Activated CD4-positive, CD25-positive, alpha-beta regulatory T cell (primary cell): ENCODE measurements around the gene CDKN2A.
A peak's percentile ranks its signal among the peaks of the same experiment; 100 is the strongest.

Experiments used
- DNase-seq, 4 experiments: peaks; one replicate each; lab custom pipeline; 2025; lab: John Stamatoyannopoulos, UW

CDKN2A gene

DNA sequence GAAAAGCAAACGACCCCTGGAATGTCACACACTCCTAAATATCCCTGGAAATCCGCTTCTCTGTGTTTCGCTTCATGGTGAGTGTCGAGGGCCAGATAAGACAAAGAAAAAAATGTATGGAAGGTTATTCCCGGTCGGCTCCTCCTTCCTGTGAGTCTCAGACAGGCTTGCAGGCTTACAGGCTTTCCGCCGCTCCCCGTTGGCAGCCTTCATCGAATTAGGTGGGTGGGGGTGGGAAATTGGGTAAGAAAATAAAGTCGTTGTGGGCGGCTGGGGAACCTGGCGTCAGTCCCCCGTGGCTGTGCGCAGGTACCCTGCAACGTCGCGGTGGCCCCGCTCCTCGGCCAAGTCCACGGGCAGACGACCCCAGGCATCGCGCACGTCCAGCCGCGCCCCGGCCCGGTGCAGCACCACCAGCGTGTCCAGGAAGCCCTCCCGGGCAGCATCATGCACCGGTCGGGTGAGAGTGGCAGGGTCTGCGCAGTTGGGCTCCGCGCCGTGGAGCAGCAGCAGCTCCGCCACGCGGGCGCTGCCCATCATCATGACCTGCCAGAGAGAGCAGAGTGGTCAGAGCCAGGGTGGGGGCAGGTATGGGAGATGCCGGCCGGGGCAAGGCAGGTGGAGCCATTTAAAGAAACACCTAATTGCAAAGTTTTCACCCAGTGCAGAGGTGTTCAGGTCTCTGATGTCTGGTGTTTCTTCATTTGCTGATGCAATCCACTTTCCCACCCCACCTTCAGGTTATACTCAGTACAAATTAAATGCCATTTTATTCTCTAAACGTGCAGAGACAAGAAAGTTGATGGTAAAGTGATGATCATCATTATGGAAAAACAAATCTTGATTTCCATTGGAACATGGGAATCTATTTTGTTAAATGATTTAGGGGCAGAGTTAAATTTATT, 11.8 kb upstream of the CDKN2A start:
- no peak for DNase-seq

DNA sequence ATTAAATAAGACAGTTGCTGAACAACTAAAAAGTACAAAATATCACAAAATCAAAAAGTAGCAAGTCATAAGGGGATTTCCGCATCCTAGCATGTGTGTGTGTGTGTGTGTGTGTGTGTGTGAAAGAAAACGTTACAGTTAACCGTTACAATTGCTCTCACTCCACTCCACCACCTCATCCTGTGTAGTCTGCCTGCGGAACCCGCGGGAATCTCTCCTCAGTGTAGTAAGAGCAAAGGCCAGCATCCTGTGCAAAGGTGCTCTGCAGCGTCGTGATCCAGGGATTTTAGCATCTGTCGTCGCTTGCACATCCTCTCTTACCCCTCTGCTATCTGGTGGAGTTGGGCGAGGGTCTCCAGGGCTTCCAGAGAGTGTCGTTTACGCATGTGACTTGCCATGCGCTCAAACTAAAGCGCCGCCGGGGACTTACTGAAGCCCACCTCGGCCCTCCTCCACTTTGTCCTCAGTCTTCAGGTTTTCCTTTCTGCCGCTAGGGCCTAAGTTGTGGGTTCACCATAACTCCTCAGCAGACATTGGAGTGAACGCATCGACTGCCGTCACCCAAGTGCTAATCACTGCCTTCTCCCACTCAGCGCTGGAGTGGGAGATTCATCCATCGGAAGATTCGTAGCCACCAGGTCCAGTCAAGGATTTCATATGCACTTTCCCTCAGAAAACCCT, 11.0 kb upstream of the CDKN2A start:
- DNase-seq: no peak

DNA sequence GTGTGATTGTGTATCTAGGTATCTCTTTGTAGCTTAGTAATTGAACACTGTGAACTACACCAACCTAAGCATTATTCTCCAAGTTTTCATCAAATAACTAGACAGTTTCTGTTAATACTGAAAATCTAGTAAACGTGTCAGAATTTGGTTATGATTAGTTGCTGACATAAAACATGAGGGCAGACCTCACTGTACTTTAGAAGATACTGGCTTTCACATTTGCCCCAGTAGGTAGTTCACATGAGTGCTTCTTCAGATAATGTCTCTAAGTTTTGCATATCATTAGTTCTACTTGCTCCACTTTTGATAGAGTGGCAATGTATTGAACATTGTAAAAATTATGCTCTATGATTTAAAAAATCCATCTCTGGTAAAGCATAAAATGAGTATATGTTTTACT, 7.8 kb upstream of the CDKN2A start:
- DNase-seq: no peak

DNA sequence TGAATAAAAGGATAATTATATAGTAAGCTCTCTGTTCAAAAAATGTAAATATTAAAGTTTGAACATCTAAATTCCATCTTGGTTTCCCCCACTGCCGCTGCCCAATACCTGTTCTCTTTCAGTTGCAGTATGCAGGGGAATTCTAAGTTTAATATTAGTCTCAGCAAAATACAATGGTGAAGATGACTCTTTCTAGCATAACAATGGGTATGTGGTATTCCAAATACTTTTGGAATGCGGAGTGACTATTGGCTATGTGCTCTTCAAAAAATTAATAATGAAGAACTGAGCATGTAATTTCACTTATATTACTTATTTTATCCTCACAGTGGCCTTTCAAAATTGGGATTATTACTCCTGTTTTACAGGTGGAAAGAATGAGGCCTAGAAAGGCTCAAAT, 3.8 kb upstream of the CDKN2A start:
- no peak for DNase-seq

DNA sequence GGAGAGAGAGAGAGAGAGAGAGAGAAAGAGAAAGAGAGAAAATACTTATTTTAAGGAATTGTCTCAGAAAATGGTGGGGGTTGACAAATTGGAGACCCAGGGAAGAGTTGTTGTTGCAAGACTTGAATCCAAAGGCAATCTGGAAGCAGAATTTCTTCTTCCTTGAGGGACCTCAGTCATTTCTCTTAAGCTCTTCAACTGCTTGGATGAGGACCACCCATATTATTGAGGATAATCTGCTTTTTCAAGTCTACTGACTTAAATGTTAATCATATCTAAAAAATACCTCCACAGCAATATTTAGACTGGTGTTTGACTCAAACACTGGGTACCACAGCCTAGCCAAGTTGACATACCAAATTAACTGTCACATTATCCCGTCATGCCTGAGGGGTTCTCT, 3.3 kb upstream of the CDKN2A start:
- no peak for DNase-seq

DNA sequence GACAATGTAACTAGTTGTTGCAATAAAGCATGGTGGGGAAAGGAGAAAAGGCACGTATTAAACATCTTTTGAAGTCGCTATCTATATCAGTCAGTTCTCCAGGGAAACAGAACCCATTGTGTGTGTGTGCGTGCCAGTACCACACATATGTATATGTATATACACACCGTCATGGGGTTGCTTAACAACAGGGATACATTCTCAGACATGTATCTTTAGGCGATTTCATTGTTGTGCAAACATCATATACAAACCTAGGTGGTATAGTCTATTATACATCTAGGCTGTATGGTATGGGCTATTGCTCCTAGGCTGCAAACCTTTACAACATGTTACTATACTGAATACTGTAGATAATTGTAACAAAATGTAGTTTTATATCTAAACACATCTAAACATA, 2.7 kb upstream of the CDKN2A start:
- no peak for DNase-seq

DNA sequence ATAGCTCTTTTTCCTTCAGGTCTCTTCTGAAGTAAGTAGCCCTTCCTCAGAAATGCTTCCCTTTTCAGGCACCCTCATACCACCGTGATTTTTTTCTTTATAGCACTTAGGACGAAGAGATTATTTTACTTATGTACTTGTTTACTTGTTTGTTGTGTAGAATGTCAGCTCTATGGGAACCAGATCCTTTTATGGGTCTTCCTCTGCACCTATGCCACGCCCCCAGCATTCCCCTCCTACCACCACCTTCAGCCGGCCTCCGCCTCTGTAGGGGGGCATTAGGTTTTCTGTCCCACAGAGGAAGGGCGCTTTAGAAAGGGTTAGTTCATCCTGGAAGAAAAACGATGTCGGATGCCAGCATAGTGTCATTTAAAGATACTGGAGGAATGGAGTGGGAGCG, 2.2 kb upstream of the CDKN2A start:
- no peak for DNase-seq

DNA sequence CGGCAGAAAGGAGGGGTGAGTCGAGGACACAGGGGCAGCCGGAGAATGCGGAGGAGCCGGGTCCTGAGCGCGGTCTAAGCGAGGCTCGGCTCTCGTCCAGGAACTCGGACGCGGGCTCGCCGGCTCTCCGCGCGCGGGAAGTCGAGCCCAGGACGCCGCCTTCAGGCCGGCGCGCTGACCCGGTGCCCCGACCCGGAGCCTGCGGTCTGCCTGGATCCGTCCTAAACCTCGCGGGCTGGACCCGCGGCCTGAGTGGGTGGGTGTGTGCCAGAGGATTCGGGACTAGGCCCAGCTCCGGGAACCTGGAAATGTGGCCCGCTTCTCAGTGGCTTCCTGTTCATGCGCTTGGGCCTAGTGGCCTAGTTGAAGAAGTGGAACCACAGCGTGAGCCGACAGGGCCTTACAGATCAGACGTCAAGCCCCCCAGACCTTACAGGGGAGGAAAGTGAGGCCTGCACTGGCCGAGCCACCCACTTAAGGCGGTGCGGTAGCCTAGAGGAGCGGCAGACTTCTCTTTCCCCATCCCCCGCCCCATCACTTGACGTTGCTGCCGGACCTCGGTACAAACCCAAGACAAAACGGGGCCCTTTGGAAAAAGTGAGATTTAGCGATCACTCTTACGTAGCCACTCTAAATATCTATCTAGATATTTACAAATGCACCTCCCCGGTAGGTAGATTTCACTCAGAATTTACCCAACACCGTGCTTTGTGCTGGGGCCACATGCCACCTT, 1.6 kb upstream of the CDKN2A start:
- no peak for DNase-seq

DNA sequence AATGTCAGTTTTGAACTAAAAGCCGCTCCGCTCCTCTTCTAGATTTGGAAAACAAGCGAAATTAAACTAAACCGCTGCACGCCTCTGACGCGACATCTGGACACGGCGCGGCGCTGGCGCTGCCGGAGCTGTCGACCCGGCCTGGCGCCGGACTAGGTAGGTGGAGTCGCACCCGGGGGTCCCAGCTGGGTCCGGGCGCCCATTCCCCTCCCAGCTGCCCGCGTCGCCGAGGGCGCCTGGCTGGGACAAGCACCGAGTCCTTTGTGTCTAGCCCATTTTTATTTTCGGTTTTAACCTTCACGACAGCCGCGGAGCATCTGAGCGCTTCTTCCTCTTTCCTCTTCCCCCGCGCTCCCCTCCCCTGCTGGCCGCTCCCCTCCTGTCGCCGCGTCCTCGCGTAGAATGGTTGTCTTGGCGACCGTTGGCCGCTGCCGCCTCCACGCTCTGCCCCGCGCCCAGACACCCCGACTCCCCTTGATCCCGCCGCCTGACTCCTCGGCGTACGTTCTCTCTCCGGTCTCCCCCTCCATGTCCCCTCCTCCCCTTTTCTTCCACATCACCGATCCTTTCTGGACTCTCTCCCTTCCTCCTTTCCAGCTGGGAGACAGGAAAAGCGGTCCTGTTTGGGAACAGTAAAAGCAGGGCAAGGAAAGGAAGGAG, 944 bp upstream of the CDKN2A start:
- peak; percentile 40 to 63 (median 54) for DNase-seq

DNA sequence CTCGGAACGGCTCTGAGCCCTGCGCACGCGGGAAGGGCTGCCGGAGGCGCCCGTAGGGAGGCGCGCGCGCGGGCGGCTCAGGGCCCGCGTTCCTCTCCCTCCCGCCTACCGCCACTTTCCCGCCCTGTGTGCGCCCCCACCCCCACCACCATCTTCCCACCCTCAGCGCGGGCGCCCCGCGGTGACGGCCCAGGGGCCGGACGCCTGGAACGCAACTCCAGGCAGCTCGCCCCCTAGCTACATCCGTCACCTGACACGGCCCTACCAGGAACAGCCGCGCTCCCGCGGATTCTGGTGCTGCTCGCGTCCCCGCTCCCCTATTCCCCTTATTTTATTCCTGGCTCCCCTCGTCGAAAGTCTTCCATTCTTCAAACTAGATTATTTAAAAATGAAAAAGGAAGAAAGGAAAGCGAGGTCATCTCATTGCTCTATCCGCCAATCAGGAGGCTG, 389 bp upstream of the CDKN2A start, which contains the start of gene CDKN2B-AS1:
Gene CDKN2B-AS1, plus strand, starts transcription at position 236 of the 450 bp plus-strand sequence.
- peak in 2 of 4 experiments; percentile 10 to 13 for DNase-seq

DNA sequence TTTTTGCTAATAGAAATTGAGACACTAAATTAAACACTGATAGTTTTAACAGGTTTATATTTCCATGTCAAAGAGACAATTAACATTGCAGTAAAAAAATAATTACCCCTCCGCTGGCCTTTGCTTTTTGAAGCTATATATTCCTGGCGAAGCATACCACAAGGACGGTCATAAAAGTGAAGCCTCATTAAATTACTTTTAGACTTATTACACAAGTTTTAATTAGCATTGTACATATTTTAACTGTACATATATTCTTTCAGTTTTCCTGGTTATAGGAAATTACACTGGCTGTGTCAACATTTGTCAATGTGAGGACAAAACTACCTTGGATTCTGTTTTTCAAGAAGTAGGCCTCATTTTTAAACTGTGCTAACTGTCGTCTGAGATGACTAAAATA, 1.2 kb downstream of the CDKN2A start:
- no peak for DNase-seq

DNA sequence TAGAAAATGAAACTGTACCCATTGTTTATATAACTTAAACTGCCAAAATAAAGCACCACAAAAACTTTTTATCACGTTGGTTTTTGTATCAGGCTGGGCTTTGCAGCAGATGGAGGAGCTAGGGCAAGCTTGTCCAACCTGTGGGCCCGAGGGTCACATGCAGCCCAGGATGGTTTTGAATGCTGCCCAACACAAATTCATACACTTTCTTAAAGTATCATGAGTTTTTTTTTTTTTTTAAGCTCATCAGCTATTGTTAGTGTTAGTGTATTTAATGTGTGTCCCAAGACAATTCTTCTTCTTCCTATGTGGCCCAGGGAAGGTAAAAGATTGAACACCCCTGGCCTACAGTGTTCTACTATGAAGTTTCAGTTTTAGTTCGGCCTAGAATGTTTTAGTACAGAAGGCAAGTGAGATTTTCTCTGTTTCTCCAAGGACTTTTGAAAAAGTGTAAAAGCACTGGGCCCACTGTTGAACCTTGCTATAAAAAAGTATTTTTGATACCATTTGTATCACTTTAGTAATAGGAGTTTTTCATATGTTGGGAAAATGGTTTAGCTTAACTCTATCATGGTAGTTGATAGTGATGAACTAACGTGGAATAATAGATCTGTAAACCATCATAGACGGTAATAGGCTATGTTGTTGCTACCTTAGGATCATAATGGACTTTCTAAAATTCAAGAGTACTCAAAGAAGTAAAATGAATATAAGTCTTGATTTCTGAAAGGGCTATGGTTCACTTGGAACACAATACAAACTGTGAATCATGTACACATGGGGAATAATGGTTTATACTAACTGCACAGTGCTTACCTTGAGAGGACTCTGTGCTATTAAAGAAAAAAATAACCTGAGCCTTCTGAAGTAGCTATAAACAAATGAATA, 2.9 kb downstream of the CDKN2A start:
- no peak for DNase-seq

DNA sequence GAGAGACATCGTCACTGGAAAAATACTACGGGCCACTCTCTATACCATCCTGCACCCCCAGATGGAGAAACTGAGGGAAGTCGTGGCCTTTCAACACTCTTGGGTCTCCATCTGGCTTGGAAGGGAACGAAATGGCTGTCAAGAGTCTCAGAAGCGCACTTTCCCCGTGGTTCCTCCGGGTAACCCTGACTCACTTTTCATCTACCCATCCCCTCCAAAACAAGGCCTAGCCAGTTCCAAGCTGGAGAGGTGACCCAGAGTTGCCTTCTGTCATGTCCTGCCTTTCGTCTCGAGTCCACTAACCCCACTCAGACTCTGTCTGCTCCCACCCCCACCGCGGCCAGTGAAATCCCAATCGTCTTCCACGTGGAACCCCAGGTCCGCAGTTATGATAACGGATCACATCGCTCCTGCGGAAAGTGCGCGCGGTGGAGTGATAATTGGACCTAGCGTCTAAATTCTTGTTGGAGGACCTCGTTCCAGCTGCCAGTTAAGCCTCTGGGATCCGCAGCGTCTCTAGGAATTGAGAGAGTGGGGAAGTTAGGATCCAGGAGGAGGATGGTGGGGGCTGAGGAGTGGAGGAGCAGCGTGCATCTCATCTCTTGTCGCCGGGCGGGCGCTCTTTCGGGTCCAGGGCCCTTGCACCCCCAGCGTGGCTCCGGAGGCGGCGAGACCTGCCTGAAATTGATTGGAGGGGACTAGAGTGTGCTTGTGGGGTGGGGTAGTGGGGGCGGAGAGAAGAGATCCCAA, 4.6 kb downstream of the CDKN2A start:
- no peak for DNase-seq

DNA sequence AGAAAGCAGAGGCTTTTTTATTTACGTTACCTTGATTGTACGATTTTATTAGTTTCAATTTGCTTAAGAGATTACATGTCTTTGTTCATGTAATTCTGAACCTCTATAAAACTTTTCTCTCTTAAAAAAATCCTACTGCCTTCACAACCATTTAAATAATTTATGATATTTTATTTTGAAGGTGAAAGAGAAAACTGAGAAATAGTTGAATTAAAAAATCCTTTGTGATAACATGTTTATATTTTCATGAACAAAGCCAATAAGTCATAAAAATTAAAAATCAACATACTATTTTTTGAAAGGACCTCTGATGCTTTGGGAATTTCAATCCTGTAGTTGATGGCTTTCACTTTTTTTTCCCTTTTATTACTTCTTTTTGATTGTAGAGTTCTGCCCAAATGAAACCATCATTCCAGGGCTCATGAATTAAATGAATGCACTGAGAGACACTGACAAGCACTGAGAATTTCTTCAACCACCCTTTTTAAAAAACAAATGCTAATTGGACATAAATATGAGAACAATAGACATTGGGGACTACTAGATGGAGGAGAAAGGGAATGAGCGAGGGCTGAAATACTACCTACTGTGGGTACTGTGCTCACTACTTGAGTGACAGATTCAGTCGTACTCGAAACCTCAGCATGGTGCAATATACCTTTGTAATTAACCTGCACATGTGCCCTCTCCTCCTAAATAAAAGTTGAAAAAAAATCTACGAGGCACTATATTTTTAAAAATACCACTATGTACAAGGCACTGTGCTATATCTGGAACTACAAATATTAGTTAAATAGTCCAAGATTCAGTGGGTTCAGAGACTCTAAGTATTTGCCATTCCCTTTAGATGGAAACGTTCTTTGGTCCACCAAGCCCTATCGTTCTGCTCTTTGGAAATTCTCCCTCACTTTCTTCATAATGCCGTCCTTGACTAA, 5.9 kb downstream of the CDKN2A start:
- no peak for DNase-seq

DNA sequence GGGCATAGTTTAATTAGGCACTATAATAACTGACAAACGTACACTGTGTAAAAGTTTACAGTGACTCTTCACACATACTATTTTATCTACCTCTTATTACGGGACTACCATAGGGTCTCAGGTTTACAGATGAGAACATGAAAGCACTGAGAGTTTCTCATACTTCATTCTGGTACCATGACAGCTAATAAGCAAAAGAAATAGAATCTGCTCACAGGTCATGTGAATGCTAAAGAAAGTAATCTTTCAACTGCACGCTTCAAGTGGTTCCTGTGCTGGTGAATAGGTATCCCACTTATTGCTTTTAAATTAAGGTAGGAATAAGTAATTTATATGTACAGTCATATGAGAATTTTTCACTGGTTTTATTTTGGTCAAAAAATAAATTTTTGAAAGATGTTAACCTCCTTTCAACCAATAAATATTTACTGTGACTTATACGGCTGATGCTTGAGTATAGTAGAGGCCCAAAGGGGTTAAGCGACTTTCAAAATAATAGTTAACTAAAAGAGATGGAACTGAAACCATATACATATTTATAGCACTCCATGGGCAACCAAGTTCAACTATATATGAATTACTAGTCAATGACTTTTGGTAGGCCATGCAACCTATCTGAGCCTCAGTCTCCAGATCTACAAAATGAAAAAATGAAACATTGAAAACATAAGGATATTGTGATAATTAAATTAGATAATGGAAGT, 8.1 kb downstream of the CDKN2A start:
- no peak for DNase-seq

DNA sequence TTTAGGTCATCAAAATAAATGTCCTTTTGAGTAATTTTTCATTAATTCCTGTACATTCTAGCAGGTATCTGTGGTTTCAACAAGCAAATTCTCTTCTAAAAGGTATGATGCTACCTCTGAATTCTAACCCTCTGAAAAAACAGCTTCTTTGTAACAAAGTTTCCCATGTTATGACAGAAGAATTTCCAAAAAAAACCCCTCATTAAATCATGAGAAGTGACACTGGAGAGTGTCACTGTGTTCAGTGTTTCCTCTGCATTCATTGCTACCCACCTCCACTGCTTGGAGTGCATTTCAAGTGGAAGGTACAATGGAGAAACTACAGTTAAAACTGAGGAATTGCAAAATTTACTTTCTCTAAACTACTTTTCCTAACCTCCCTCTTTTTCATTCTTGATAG, 10.1 kb downstream of the CDKN2A start:
- DNase-seq: no peak

DNA sequence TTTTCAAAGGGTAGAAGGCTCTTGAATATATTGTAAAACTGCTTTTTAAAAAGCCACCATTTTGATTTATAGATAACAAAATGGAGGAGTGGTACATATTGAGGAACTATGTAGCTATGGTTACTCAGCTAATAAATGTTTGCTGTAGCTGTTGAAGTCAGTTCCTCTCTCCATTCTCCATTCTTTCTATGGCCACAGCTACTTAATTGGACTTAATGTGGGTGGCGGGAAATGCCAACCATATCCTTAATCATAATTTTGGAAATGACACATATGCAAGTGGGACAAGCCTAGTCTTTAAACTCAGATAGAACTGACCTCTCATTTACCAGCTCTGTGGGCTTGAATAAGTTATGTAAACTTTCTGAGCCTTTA, 10.6 kb downstream of the CDKN2A start:
- no peak for DNase-seq

DNA sequence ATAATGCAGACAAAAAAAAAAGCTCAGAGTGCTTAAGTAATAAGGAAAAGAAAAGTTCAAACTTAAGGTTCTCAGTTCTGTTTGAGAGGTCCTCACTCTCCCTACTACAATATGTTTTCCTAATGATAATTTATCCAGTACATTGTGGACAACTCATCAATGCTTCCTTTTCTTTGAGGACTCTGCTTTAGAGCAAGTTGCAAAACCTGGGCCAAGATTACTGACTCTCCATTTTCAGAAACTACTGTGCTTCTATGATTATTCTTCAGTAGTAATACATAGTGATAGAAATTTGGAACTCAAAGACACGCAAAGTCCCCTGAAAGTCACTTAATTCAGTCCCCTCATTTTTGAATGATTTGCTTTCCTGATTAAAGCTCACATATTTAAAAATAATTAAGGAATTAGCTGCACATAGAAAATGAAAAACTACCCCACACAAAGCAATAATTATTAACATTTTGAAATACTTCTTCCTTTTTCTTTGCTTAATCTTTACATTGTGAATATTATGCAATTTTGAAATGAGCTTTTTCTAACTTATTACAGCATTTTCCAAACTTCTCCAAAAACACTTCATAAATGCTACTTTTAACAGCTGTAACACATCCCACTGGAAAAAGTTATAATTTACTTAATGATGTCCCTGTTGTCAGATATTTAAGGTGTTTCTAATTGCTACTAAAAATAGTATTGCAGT, 11.2 kb downstream of the CDKN2A start:
- no peak for DNase-seq
